GM15510 (cell line): Measurements from ENCODE around the gene ATP6V1G1.

ENCODE experiments used
- POLR2A ChIP-seq: IDR thresholded peaks from 3 replicates; pipeline ENCODE4 v1.6.1; 2011; ENCODE audit warnings: borderline replicate concordance; ENCODE audit not compliant: insufficient read length; ENCODE audit errors: extremely low read depth

The ATP6V1G1 gene, protein sequence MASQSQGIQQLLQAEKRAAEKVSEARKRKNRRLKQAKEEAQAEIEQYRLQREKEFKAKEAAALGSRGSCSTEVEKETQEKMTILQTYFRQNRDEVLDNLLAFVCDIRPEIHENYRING

GRCh38 chr9:114587345-114588202 is at the start of gene ATP6V1G1:
Gene ATP6V1G1 (plus strand): TSS chr9:114587769. CDS start chr9:114587839, 70 bp downstream.
- peak; percentile 94 for TF ChIP-seq POLR2A

DNA sequence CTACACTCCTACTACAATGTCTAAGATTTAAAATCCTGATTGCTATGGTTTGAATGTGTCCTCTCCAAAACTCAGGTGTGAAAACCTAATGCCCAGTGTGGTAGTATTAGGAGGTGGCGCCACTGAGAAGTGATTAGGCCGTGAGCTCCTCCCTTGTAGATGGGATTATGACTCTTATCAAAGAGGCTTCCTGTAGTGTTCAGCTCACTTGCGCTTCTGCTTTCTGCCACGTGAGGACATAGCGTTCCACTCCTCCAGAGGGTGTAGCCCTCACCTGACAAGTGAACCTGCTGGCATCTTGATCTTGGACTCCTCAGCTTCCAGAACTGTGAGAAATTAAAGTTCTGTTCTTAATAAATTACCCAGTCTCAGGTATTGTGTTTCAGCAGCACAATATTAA is 49.3 kb upstream of the ATP6V1G1 start:
- TF ChIP-seq POLR2A, result no peak

DNA sequence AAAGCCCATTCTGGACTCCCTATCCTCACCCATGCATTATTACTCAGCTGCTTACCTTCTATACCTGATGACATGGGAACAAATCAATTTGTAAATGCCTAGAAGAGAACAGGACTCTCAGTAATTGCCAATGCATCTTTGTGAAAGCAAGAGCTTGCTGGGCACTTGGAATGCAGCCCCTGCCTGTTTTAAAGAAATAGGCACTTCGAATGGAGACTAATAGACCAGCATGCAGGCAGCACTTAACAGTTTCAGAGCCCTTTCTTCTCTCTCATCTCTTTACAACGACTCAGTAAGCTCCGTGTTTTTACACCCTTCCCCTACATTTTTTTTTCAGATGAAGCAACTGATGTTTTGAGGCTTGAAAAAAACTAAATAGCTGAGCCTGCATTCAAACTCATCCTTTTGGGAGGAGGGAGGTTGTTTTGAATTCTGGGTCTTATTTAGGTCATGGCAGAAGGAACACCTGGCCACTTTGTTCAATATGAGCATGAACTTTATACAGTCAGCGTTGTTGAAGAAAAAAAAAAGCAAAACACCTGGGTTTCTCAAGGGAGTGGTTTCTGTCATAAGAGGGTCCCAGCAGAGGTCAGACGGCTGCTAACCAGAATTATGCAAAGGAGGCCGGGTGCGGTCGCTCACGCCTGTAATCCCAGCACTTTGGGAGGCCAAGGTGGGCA is 47.7 kb upstream of the ATP6V1G1 start:
- TF ChIP-seq POLR2A, result no peak

- TF ChIP-seq POLR2A, result no peak
These were observed 42.5 kb upstream of the ATP6V1G1 start for GRCh38 chr9:114545055-114545454.

GRCh38 chr9:114546851-114547250 is 40.7 kb upstream of the ATP6V1G1 start:
- no peak for TF ChIP-seq POLR2A

GRCh38 chr9:114549697-114550330 is 37.8 kb upstream of the ATP6V1G1 start:
- TF ChIP-seq POLR2A, result no peak

GRCh38 chr9:114551750-114552685 is 35.6 kb upstream of the ATP6V1G1 start:
- no peak for TF ChIP-seq POLR2A

DNA sequence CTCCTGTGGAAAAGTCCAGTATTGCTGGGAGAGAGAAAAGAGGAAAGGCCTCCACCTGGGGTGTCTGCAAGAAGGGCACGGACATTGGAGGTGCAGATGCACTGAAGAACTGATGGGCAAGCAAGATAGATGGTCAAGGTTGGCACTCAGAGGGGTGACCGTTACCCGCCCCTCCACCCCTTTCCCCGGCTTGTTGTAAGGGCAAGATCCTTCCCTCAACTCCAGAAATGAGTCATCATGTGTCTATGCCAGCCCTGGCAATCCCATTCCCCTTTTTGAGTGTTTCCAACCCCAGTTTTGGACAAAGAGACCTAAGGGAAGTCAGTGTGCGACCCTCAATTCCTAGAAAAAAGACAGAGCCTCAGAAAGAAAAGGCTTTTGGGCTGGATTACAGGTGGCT is 34.9 kb upstream of the ATP6V1G1 start:
- TF ChIP-seq POLR2A, result no peak

DNA sequence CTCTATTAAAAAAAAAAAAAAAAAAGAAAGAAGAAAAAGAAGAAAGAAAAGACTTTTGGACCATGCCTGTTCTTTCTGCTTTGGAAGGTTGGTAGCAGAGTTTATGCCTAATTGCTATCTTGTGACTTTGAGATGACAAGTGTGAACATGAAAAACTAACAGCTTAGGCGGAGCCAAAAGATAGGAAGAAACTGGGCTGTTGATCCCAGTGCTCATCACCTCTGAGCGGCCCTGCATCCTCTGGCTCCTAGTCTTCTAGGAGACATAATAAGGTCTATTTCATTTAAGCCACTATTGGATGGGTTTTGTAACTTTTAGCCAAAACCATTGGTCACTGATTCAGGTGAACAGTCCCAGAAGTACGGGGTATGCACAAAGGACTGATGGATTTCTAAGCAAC is 34.4 kb upstream of the ATP6V1G1 start:
- no peak for TF ChIP-seq POLR2A

DNA sequence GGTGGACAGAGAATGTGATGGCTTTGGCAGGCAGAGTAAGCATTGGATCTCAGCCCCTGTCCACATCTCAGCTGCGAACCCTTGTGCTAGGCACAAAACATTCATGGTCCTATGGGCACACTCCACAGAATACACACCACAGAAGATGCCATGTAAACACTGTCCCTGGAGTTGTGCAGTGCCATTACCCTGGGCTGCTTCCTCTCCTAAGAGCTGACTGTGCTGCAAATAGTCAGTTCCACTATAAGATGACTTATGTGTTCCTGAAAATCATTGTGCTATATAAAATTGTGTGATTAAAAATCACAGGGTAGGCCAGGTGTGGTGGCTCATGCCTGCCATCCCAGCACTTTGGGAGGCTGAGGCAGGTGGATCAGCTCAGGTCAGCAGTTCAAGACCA is 31.9 kb upstream of the ATP6V1G1 start:
- no peak for TF ChIP-seq POLR2A

- no peak for TF ChIP-seq POLR2A
These were observed 29.4 kb upstream of the ATP6V1G1 start for GRCh38 chr9:114558027-114558675.

GRCh38 chr9:114559830-114560513 is 27.6 kb upstream of the ATP6V1G1 start:
- no peak for TF ChIP-seq POLR2A

DNA sequence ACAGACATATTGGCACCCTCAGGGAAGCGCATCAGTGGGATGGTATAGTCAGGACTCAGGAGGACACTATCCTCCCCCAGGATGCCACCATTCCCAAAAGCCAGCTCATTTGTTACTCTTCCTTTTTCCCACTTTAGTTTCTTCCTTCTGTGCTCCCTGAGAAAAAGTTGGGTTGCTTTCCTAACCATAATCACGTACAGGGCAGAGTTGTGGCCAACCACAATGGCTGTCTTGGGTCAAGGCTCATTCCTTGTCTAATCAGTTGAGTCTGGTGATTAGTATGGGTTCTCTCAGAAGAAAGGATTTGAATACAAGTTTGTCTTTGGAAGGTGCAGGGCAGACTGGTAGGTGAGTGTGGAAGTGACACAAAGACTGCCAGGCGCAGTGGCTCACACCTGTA is 26.6 kb upstream of the ATP6V1G1 start:
- no peak for TF ChIP-seq POLR2A
